ENCODE data around the gene DLG2. TPM values are rescaled to one million over a fixed set of nuclear protein-coding genes. Genes with fewer than 3 reads are reported as not detected.

The DLG2 gene
- total and polyA plus RNA-seq, 4 donors: 0.30 to 5.5 (median 0.68) TPM

- Histone ChIP-seq H3K9me3 (ENCODE audit: control insufficient read depth in 4 of 4, low read length in 3 of 4) (peaks cover 0 to 5% (median 0%) of the 10 kb centered on the region in 4 donors), H3K36me3 (ENCODE audit: control insufficient read depth in 4 of 4, insufficient read depth in 3 of 4, low read depth in 1 of 4, low read length in 3 of 4) (no peaks in the 10 kb centered on the region), H3K4me1 (ENCODE audit: control insufficient read depth in 4 of 4, insufficient read depth in 4 of 4, low read length in 3 of 4) (no peaks in the 10 kb centered on the region), H3K27ac (ENCODE audit: low read depth in 1 of 2, low read length in 2 of 2) (no peak overlapping the region), H3K9ac (ENCODE audit: low read depth in 1 of 2, low read length in 2 of 2) (no peak overlapping the region), H3K27me3 (ENCODE audit: control insufficient read depth in 4 of 4, insufficient read depth in 4 of 4, low read length in 3 of 4) (no peaks in the 10 kb centered on the region), H3K4me3 (ENCODE audit: low read depth in 1 of 3, low read length in 3 of 3) (no peak overlapping the region)
- WGBS: 52% methylated on average over 3 of the region's 3 CpGs
- DNase-seq (ENCODE audit: low spot score): no peak
- no peak for TF ChIP-seq REST (IDR thresholded peaks at IDR 0.05)
- no peak for TF ChIP-seq TAF1 (conservative IDR thresholded peaks at IDR 0.05)
- TF ChIP-seq CTCF (IDR thresholded peaks at IDR 0.05; ENCODE audit: low read depth, low read length, missing input control): no peak
- TF ChIP-seq GABPA (IDR thresholded peaks at IDR 0.05 in 1 of 2, conservative IDR thresholded peaks at IDR 0.05 in 1 of 2): no peak
- no peak for TF ChIP-seq NR2F2 (IDR thresholded peaks at IDR 0.05)
- TF ChIP-seq HNF4G (IDR thresholded peaks at IDR 0.05): no peak
- TF ChIP-seq EGR1 (IDR thresholded peaks at IDR 0.05; ENCODE audit: low read depth in 2 of 2): no peak
- no peak for TF ChIP-seq HNF4A (conservative IDR thresholded peaks at IDR 0.05)
Observed at GRCh38 chr11:84947970-84948580, 679.1 kb downstream of the DLG2 start.

- H3K27ac ChIP-seq (ENCODE audit: low read depth in 1 of 2, low read length in 2 of 2): no peak overlapping the region
- H3K36me3 ChIP-seq (ENCODE audit: control insufficient read depth in 4 of 4, insufficient read depth in 3 of 4, low read depth in 1 of 4, low read length in 3 of 4): no peaks in the 10 kb centered on the region
- no peaks in the 10 kb centered on the region for H3K27me3 ChIP-seq (ENCODE audit: control insufficient read depth in 4 of 4, insufficient read depth in 4 of 4, low read length in 3 of 4)
- DNase-seq (ENCODE audit: low spot score): no peak
- TF ChIP-seq GABPA (IDR thresholded peaks at IDR 0.05 in 1 of 2, conservative IDR thresholded peaks at IDR 0.05 in 1 of 2): no peak
- no peak for TF ChIP-seq HNF4A (conservative IDR thresholded peaks at IDR 0.05)
- TF ChIP-seq HNF4G (IDR thresholded peaks at IDR 0.05): no peak
- no peak overlapping the region for H3K4me3 ChIP-seq (ENCODE audit: low read depth in 1 of 3, low read length in 3 of 3)
- peaks cover 0 to 5% (median 0%) of the 10 kb centered on the region in 4 donors for H3K9me3 ChIP-seq (ENCODE audit: control insufficient read depth in 4 of 4, low read length in 3 of 4)
- 89% methylated on average over 3 of the region's 3 CpGs for WGBS
- no peaks in the 10 kb centered on the region for H3K4me1 ChIP-seq (ENCODE audit: control insufficient read depth in 4 of 4, insufficient read depth in 4 of 4, low read length in 3 of 4)
- H3K9ac ChIP-seq (ENCODE audit: low read depth in 1 of 2, low read length in 2 of 2): no peak overlapping the region
Observed at GRCh38 chr11:84947070-84947469, 680.1 kb downstream of the DLG2 start.

GRCh38 chr11:84930863-84931262, 696.3 kb downstream of the DLG2 start:
- TF ChIP-seq YY1 (IDR thresholded peaks at IDR 0.05) (no peak), RXRA (IDR thresholded peaks at IDR 0.05) (no peak), HNF4G (IDR thresholded peaks at IDR 0.05) (no peak), CTCF (IDR thresholded peaks at IDR 0.05; ENCODE audit: low read depth, low read length, missing input control) (no peak)
- Histone ChIP-seq H3K4me1 (ENCODE audit: control insufficient read depth in 4 of 4, insufficient read depth in 4 of 4, low read length in 3 of 4) (no peaks in the 10 kb centered on the region), H3K9ac (ENCODE audit: low read depth in 1 of 2, low read length in 2 of 2) (no peak overlapping the region), H3K27me3 (ENCODE audit: control insufficient read depth in 4 of 4, insufficient read depth in 4 of 4, low read length in 3 of 4) (no peaks in the 10 kb centered on the region), H3K4me3 (ENCODE audit: low read depth in 1 of 3, low read length in 3 of 3) (no peak overlapping the region), H3K27ac (ENCODE audit: low read depth in 1 of 2, low read length in 2 of 2) (no peak overlapping the region), H3K36me3 (ENCODE audit: control insufficient read depth in 4 of 4, insufficient read depth in 3 of 4, low read depth in 1 of 4, low read length in 3 of 4) (no peaks in the 10 kb centered on the region), H3K9me3 (ENCODE audit: control insufficient read depth in 4 of 4, low read length in 3 of 4) (no peaks in the 10 kb centered on the region)
- no peak for DNase-seq (ENCODE audit: low spot score)
- 70% methylated on average over 1 of the region's 1 CpG for WGBS
